SK-N-SH (cell line): ENCODE results near the gene TEX52. TPM values are rescaled to one million over a fixed set of nuclear protein-coding genes. Genes with fewer than 3 reads are reported as not detected.

ENCODE experiments used
- CTCF ChIA-PET: fragments of 300-600, 350-600 bp; formaldehyde crosslinking; extraction: SDS; loops from one replicate; lab custom pipeline; 2021; lab: Yijun Ruan, JAX
- POLR2A ChIA-PET: fragments of 350-600 bp; sonication (Branson Sonifier 250); formaldehyde crosslinking; extraction: SDS; loops from one replicate; lab custom pipeline; 2020; ENCODE audit warnings: antibody characterized with exemption, inconsistent platforms; lab: Yijun Ruan, JAX
- DNase-seq: peaks from one replicate; pipeline ENCODE4 v3.0.0; 2012
- H2AFZ ChIP-seq: fragments of 200-600 bp; sonication (generic); 2 replicates; pipeline ENCODE4 v1.8.1; 2016; ENCODE audit warnings: antibody characterized with exemption, mild to moderate bottlenecking, low read depth
- H3F3A ChIP-seq: fragments of 200-600 bp; sonication (generic); replicated peaks from 2 replicates; pipeline ENCODE3; 2016; ENCODE audit warnings: antibody characterized with exemption, mild to moderate bottlenecking; ENCODE audit not compliant: insufficient read depth
- H3K27ac ChIP-seq, 2 experiments: fragments of 200-500 bp in 1 of 2; fragments of 200-600 bp in 1 of 2; sonication (Bioruptor generic) in 1 of 2; sonication (generic), shearing (Covaris generic) in 1 of 2; 2 replicates each; pipeline versions ENCODE4 v1.5.1 to v1.6.1; 2014 to 2016; ENCODE audit warnings: low read depth in 2 of 2, inconsistent platforms in 1 of 2, low read length in 1 of 2, mild to moderate bottlenecking in 1 of 2, mixed read lengths in 1 of 2
- H3K27me3 ChIP-seq: fragments of 200-600 bp; sonication (generic), shearing (Covaris generic); 2 replicates; pipeline ENCODE4 v1.6.1; 2016; ENCODE audit warnings: mixed run types; ENCODE audit not compliant: insufficient read depth
- H3K36me3 ChIP-seq, 2 experiments: fragments of 200-500 bp in 1 of 2; fragments of 200-600 bp in 1 of 2; sonication (Bioruptor generic) in 1 of 2; sonication (generic) in 1 of 2; replicated peaks in 1 of 2; 2 replicates each; pipeline versions ENCODE3 to v1.5.1; 2014 to 2016; ENCODE audit warnings: low read length in 1 of 2, mild to moderate bottlenecking in 1 of 2; ENCODE audit not compliant: insufficient read depth in 2 of 2, control insufficient read depth in 1 of 2
- H3K4me1 ChIP-seq, 2 experiments: fragments of 200-500 bp in 1 of 2; fragments of 200-600 bp in 1 of 2; sonication (Bioruptor generic) in 1 of 2; sonication (generic), shearing (Covaris generic) in 1 of 2; 2 replicates each; pipeline versions ENCODE4 v1.5.1 to v1.6.1; 2014 to 2016; ENCODE audit warnings: low read depth in 1 of 2, low read length in 1 of 2, mixed run types in 1 of 2; ENCODE audit not compliant: insufficient read depth in 2 of 2, control insufficient read depth in 1 of 2
- H3K4me2 ChIP-seq: fragments of 200-600 bp; sonication (generic), shearing (Covaris generic); 2 replicates; pipeline ENCODE4 v1.6.1; 2017; ENCODE audit warnings: mixed run types
- H3K4me3 ChIP-seq, 2 experiments: fragments of 200-500 bp in 1 of 2; fragments of 200-600 bp in 1 of 2; sonication (Bioruptor generic) in 1 of 2; sonication (generic), shearing (Covaris generic) in 1 of 2; 2 replicates each; pipeline versions ENCODE4 v1.5.1 to v1.8.1; 2014 to 2016; ENCODE audit warnings: low read depth in 2 of 2, inconsistent platforms in 1 of 2, low read length in 1 of 2, mild to moderate bottlenecking in 1 of 2, mixed read lengths in 1 of 2, moderate library complexity in 1 of 2
- H3K79me2 ChIP-seq: fragments of 200-600 bp; sonication (generic); 2 replicates; pipeline ENCODE4 v1.8.1; 2017; ENCODE audit warnings: mild to moderate bottlenecking; ENCODE audit not compliant: insufficient read depth
- H3K9ac ChIP-seq: fragments of 200-600 bp; sonication (generic); 2 replicates; pipeline ENCODE4 v1.6.1; 2017; ENCODE audit warnings: mixed run types
- H3K9me2 ChIP-seq: fragments of 200-600 bp; sonication (generic); 2 replicates; pipeline ENCODE4 v1.6.1; 2017; ENCODE audit warnings: mixed run types
- H3K9me3 ChIP-seq: fragments of 200-600 bp; sonication (generic); 2 replicates; pipeline ENCODE4 v1.6.1; 2017; ENCODE audit warnings: mixed run types, mild to moderate bottlenecking, moderate library complexity
- H4K20me1 ChIP-seq: fragments of 200-600 bp; sonication (generic); 2 replicates; pipeline ENCODE4 v1.6.1; 2017; ENCODE audit warnings: mild to moderate bottlenecking, mixed run types; ENCODE audit not compliant: insufficient read depth
- ELF1 ChIP-seq: IDR thresholded peaks from 2 replicates; pipeline ENCODE4 v1.4.0; 2012
- EP300 ChIP-seq, 2 experiments: IDR thresholded peaks; 2 replicates each; pipeline versions ENCODE4 v1.4.0 to v1.6.1; 2012; ENCODE audit warnings: borderline replicate concordance in 1 of 2, low read depth in 1 of 2, low read length in 1 of 2
- EZH2phosphoT487 ChIP-seq: fragments of 200-600 bp; sonication (generic); IDR thresholded peaks from 2 replicates; pipeline ENCODE4 v1.6.1; 2017; ENCODE audit warnings: low read depth, mixed run types, mild to moderate bottlenecking, antibody characterized with exemption, moderate library complexity, borderline replicate concordance
- FOSL2 ChIP-seq: IDR thresholded peaks from 2 replicates; pipeline ENCODE4 v1.4.0; 2012; ENCODE audit warnings: low read depth, mild to moderate bottlenecking, moderate library complexity, borderline replicate concordance
- FOXJ3 ChIP-seq: sonication (generic); formaldehyde crosslinking; IDR thresholded peaks from 2 replicates; pipeline ENCODE4 v1.5.1; 2020; ENCODE audit warnings: mild to moderate bottlenecking, missing genetic modification reagents
- FOXM1 ChIP-seq: IDR thresholded peaks from 2 replicates; pipeline ENCODE4 v1.4.0; 2012; ENCODE audit warnings: low read depth, mild to moderate bottlenecking
- GABPA ChIP-seq: IDR thresholded peaks from 2 replicates; pipeline ENCODE4 v1.4.0; 2012; ENCODE audit warnings: low read depth, mild to moderate bottlenecking
- GATA2 ChIP-seq: sonication (generic); formaldehyde crosslinking; IDR thresholded peaks from 2 replicates; pipeline ENCODE4 v1.5.0; 2020; ENCODE audit warnings: mild to moderate bottlenecking, missing genetic modification reagents
- JUND ChIP-seq: IDR thresholded peaks from 2 replicates; pipeline ENCODE4 v1.4.0; 2012
- MEF2A ChIP-seq: IDR thresholded peaks from 2 replicates; pipeline ENCODE4 v1.4.0; 2012; ENCODE audit warnings: low read depth, borderline replicate concordance
- MXI1 ChIP-seq: IDR thresholded peaks from 2 replicates; pipeline ENCODE4 v1.6.1; 2012; ENCODE audit warnings: mild to moderate bottlenecking, low read depth, low read length, improper control_type of control experiment
- NFIC ChIP-seq: IDR thresholded peaks from 2 replicates; pipeline ENCODE4 v1.4.0; 2012; ENCODE audit warnings: borderline replicate concordance
- NRF1 ChIP-seq: IDR thresholded peaks from 2 replicates; pipeline ENCODE4 v1.6.1; 2012; ENCODE audit warnings: low read depth, mild to moderate bottlenecking, low read length
- RAD21 ChIP-seq: IDR thresholded peaks from 2 replicates; pipeline ENCODE4 v1.6.1; 2012; ENCODE audit warnings: mild to moderate bottlenecking, low read length
- RCOR1 ChIP-seq: fragments of 150-350 bp; IDR thresholded peaks from 2 replicates; pipeline ENCODE4 v1.6.1; 2017; ENCODE audit warnings: antibody characterized with exemption, low read length
- SMC3 ChIP-seq: IDR thresholded peaks from 2 replicates; pipeline ENCODE4 v1.6.1; 2012; ENCODE audit warnings: low read depth, low read length, improper control_type of control experiment
- TAF1 ChIP-seq: IDR thresholded peaks from 2 replicates; pipeline ENCODE4 v1.6.1; 2012; ENCODE audit warnings: low read depth, mild to moderate bottlenecking, low read length, moderate library complexity, borderline replicate concordance
- TCF12 ChIP-seq: IDR thresholded peaks from 2 replicates; pipeline ENCODE4 v1.4.0; 2012
- TEAD4 ChIP-seq: IDR thresholded peaks from 2 replicates; pipeline ENCODE4 v1.4.0; 2012; ENCODE audit warnings: mild to moderate bottlenecking, borderline replicate concordance; ENCODE audit not compliant: insufficient read depth
- YY1 ChIP-seq: IDR thresholded peaks from 2 replicates; pipeline ENCODE4 v1.4.0; 2012; ENCODE audit warnings: low read depth, mild to moderate bottlenecking
- WGBS: methylation state at CpG from one replicate; pipeline ENCODE4 v1.1.6; 2017; ENCODE audit warnings: low lambda C conversion rate; 5-methylcytosine and 5-hydroxymethylcytosine counted together
- polyA plus RNA-seq, 3 experiments: library from polyadenylated mRNA; depleted of rRNA; stranded (reverse); fragments of >200 nt; gene quantifications; 2 replicates each; pipeline ENCODE4 v1.2.3, GENCODE V29; 2012
- TF ChIP-seq, protein P1 (sequence below): IDR thresholded peaks from 2 replicates; pipeline ENCODE4 v1.4.0; 2012; ENCODE audit warnings: low read depth, borderline replicate concordance
- TF ChIP-seq, protein P2 (sequence below): fragments of 150-350 bp; IDR thresholded peaks from 2 replicates; pipeline ENCODE4 v1.6.1; 2016; ENCODE audit warnings: mild to moderate bottlenecking, low read depth, low read length
- TF ChIP-seq, protein P3 (sequence below): IDR thresholded peaks from 2 replicates; pipeline ENCODE4; 2012
- TF ChIP-seq, protein P4 (sequence below): fragments of 150-350 bp; IDR thresholded peaks from 2 replicates; pipeline ENCODE4 v1.6.1; 2017; ENCODE audit warnings: antibody characterized with exemption, low read length, low read depth, borderline replicate concordance
- TF ChIP-seq, protein P5 (sequence below): IDR thresholded peaks from 2 replicates; pipeline ENCODE4 v1.6.1; 2012; ENCODE audit warnings: mild to moderate bottlenecking, low read depth, low read length, moderate library complexity

TEX52 gene
- polyA plus RNA-seq, 1 of the 3 experiments (the other 2 are of a cell fraction): not detected

DNA sequence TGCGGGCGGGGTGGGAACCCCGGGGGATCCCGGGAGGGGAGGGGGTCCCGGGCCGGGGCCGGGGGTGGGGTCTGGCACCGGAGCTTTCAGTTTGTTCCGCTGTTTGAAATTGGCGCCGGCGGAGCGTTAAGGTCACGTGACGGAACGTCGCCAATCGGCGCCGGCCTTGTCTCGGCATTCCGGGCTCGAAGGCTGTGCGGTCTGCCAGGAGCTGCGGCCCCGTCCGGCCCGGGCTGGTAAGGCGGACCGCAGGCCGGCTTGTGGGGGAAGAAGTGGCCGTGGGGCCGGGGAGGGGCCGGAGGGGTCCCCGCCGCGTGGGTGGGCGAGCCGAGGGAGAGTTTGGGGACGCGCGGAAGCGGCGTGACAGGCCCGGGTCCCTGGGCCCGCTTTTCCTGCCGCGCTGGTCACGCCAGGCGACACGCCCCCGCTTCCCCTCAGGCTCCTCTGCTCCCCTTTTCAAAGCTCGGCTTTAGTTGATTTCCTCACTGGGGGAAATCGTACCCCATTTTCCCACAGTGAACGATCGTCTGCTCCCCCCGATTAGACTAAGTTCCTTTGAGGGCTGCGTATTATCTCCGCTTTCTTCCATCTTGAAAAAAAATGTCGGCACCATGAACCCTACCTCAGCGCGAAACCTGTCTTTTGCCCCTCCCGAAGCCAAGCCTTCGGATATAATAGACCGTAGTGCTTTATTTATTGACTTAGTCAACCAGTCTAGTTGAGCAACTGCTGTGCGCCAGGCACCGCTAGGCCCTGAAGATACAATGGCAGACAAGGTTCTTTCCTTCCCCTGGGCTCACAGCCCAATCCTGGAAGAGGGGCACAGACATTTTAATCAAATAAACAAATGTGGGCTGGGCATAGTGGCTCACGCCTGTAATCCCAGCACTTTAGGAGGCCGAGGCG is 20.5 kb upstream of the TEX52 start, which contains the start of the genes FOXM1 and RHNO1:
Gene FOXM1 (minus strand): TSS at position 128 of the 906 bp plus-strand sequence. CDS start 2,696 bp downstream, outside the sequence.
Gene RHNO1 (plus strand): TSS at position 177 of the 906 bp plus-strand sequence. CDS start 8,144 bp downstream, outside the sequence.
- Histone ChIP-seq H3K9ac (peak within 1 kb of the TSS; percentile 82), H3F3A (peaks cover 6% of the 10 kb centered on the region), H4K20me1 (no peaks in the 10 kb centered on the region), H2AFZ (peak within 1 kb of the TSS; percentile 94), H3K9me3 (no peaks in the 10 kb centered on the region), H3K4me3 (peak within 1 kb of the TSS; percentile 61 to 69), H3K79me2 (peaks cover 98% of the 10 kb centered on the region), H3K36me3 (peaks cover 6% of the 10 kb centered on the region in 2 experiments), H3K4me1 (peaks cover 8 to 10% of the 10 kb centered on the region in 2 experiments; a peak in 2 of 4 replicates), H3K27ac (peak within 1 kb of the TSS; percentile 80 to 87), H3K4me2 (peak within 1 kb of the TSS; percentile 82), H3K27me3 (no peaks in the 10 kb centered on the region), H3K9me2 (no peaks in the 10 kb centered on the region)
- POLR2A ChIA-PET: interaction anchor here (0.9 to 1.1 kb wide), 3 partner anchors 13 to 81 kb away, joined by 3 to 4 read pairs (median 3); partner anchors contain the start of gene TULP3
- under 1% methylated on average over 28 of the region's 70 CpGs for WGBS
- DNase-seq: peak; percentile 96
- CTCF ChIA-PET: interaction anchor here (0.6 to 5.8 kb wide), 11 partner anchors 8 to 674 kb away, joined by 3 to 33 read pairs (median 3); partner anchors contain the start of genes NRIP2 and TULP3
- TF ChIP-seq, protein P1, sequence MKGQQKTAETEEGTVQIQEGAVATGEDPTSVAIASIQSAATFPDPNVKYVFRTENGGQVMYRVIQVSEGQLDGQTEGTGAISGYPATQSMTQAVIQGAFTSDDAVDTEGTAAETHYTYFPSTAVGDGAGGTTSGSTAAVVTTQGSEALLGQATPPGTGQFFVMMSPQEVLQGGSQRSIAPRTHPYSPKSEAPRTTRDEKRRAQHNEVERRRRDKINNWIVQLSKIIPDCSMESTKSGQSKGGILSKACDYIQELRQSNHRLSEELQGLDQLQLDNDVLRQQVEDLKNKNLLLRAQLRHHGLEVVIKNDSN: peak; percentile 96
- TF ChIP-seq, protein P2, sequence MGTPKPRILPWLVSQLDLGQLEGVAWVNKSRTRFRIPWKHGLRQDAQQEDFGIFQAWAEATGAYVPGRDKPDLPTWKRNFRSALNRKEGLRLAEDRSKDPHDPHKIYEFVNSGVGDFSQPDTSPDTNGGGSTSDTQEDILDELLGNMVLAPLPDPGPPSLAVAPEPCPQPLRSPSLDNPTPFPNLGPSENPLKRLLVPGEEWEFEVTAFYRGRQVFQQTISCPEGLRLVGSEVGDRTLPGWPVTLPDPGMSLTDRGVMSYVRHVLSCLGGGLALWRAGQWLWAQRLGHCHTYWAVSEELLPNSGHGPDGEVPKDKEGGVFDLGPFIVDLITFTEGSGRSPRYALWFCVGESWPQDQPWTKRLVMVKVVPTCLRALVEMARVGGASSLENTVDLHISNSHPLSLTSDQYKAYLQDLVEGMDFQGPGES: no peak
- TF ChIP-seq GABPA: 0 out of 2 replicates have a peak, but pooled peaks have one; percentile 15
- no peak for TF ChIP-seq EP300 (IDR thresholded peaks at IDR 0.05; ENCODE audit: borderline replicate concordance in 1 of 2, low read depth in 1 of 2, low read length in 1 of 2)
- TF ChIP-seq MEF2A: no peak
- TF ChIP-seq, protein P3, sequence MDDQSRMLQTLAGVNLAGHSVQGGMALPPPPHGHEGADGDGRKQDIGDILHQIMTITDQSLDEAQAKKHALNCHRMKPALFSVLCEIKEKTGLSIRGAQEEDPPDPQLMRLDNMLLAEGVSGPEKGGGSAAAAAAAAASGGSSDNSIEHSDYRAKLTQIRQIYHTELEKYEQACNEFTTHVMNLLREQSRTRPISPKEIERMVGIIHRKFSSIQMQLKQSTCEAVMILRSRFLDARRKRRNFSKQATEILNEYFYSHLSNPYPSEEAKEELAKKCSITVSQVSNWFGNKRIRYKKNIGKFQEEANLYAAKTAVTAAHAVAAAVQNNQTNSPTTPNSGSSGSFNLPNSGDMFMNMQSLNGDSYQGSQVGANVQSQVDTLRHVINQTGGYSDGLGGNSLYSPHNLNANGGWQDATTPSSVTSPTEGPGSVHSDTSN: no peak
- TF ChIP-seq YY1: peak; percentile 82
- TF ChIP-seq JUND: no peak
- TF ChIP-seq FOXM1: no peak
- TF ChIP-seq TAF1: peak; percentile 84
- no peak for TF ChIP-seq TCF12
- no peak for TF ChIP-seq SMC3
- TF ChIP-seq RCOR1: no peak
- TF ChIP-seq NFIC: peak; percentile 6; the same call in 1 of the 2 replicates
- TF ChIP-seq, protein P4, sequence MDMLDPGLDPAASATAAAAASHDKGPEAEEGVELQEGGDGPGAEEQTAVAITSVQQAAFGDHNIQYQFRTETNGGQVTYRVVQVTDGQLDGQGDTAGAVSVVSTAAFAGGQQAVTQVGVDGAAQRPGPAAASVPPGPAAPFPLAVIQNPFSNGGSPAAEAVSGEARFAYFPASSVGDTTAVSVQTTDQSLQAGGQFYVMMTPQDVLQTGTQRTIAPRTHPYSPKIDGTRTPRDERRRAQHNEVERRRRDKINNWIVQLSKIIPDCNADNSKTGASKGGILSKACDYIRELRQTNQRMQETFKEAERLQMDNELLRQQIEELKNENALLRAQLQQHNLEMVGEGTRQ: peak; percentile 87
- TF ChIP-seq FOSL2: no peak
- TF ChIP-seq TEAD4: 0 out of 2 replicates have a peak, but pooled peaks have one; percentile 47
- no peak for TF ChIP-seq EZH2phosphoT487
- TF ChIP-seq RAD21: no peak
- no peak for TF ChIP-seq FOXJ3
- no peak for TF ChIP-seq NRF1
- TF ChIP-seq MXI1: peak; percentile 39; the same call in 1 of the 2 replicates
- TF ChIP-seq, protein P5, sequence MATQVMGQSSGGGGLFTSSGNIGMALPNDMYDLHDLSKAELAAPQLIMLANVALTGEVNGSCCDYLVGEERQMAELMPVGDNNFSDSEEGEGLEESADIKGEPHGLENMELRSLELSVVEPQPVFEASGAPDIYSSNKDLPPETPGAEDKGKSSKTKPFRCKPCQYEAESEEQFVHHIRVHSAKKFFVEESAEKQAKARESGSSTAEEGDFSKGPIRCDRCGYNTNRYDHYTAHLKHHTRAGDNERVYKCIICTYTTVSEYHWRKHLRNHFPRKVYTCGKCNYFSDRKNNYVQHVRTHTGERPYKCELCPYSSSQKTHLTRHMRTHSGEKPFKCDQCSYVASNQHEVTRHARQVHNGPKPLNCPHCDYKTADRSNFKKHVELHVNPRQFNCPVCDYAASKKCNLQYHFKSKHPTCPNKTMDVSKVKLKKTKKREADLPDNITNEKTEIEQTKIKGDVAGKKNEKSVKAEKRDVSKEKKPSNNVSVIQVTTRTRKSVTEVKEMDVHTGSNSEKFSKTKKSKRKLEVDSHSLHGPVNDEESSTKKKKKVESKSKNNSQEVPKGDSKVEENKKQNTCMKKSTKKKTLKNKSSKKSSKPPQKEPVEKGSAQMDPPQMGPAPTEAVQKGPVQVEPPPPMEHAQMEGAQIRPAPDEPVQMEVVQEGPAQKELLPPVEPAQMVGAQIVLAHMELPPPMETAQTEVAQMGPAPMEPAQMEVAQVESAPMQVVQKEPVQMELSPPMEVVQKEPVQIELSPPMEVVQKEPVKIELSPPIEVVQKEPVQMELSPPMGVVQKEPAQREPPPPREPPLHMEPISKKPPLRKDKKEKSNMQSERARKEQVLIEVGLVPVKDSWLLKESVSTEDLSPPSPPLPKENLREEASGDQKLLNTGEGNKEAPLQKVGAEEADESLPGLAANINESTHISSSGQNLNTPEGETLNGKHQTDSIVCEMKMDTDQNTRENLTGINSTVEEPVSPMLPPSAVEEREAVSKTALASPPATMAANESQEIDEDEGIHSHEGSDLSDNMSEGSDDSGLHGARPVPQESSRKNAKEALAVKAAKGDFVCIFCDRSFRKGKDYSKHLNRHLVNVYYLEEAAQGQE: 0 out of 2 replicates have a peak, but pooled peaks have one; percentile 11
- TF ChIP-seq GATA2 (CRISPR knock-in tag): no peak
- no peak for TF ChIP-seq ELF1
